Neuron (in vitro differentiated cells): ENCODE results near the gene CASP10.
"Not testable (repeated sequence)": the region's sequence is repeated elsewhere in the genome, so short reads cannot be mapped to it uniquely, and the experiment has no call there.

ENCODE experiments used
- H2AFZ ChIP-seq: one replicate; pipeline ENCODE4 v1.6.1; 2013; ENCODE audit warnings: low read depth, mild to moderate bottlenecking, inconsistent platforms, low read length, moderate library complexity
- H3K27me3 ChIP-seq: one replicate; pipeline ENCODE4 v1.6.1; 2013; ENCODE audit warnings: low read length; ENCODE audit not compliant: insufficient read depth
- H3K36me3 ChIP-seq: one replicate; pipeline ENCODE4 v1.6.1; 2013; ENCODE audit warnings: low read length; ENCODE audit not compliant: insufficient read depth
- H3K4me1 ChIP-seq: one replicate; pipeline ENCODE4 v1.6.1; 2013; ENCODE audit warnings: low read length; ENCODE audit not compliant: insufficient read depth
- H3K4me3 ChIP-seq: 2 replicates; pipeline ENCODE4 v1.5.1; 2013; ENCODE audit warnings: mild to moderate bottlenecking, low read length, moderate library complexity
- H3K9me3 ChIP-seq: one replicate; pipeline ENCODE4 v1.6.1; 2013; ENCODE audit warnings: low read length

The CASP10 gene

GRCh38 chr2:201168496-201168895, 14.4 kb upstream of the CASP10 start:
- H3K27me3 ChIP-seq, H3K4me1 ChIP-seq, H2AFZ ChIP-seq, H3K9me3 ChIP-seq, H3K36me3 ChIP-seq, H3K4me3 ChIP-seq: not testable (repeated sequence)

GRCh38 chr2:201171259-201171814, 11.6 kb upstream of the CASP10 start:
- Histone ChIP-seq H3K4me3 (no peak overlapping the region), H3K4me1 (no peaks in the 10 kb centered on the region), H3K27me3 (no peaks in the 10 kb centered on the region), H3K36me3 (no peaks in the 10 kb centered on the region), H2AFZ (no peak overlapping the region), H3K9me3 (peaks cover 4% of the 10 kb centered on the region)

- Histone ChIP-seq H3K4me1 (no peaks in the 10 kb centered on the region), H3K4me3 (no peak overlapping the region), H3K36me3 (no peaks in the 10 kb centered on the region), H3K27me3 (no peaks in the 10 kb centered on the region), H2AFZ (no peak overlapping the region), H3K9me3 (peaks cover 3% of the 10 kb centered on the region)
Observed at GRCh38 chr2:201172279-201172678, 10.7 kb upstream of the CASP10 start.

GRCh38 chr2:201174687-201175086, 8.3 kb upstream of the CASP10 start:
- Histone ChIP-seq H2AFZ (no peak overlapping the region), H3K9me3 (no peaks in the 10 kb centered on the region), H3K4me3 (no peak overlapping the region), H3K27me3 (no peaks in the 10 kb centered on the region), H3K36me3 (no peaks in the 10 kb centered on the region), H3K4me1 (no peaks in the 10 kb centered on the region)

GRCh38 chr2:201176081-201176481, 6.9 kb upstream of the CASP10 start:
- Histone ChIP-seq H2AFZ (no peak overlapping the region), H3K4me1 (no peaks in the 10 kb centered on the region), H3K9me3 (peaks cover 3% of the 10 kb centered on the region), H3K36me3 (no peaks in the 10 kb centered on the region), H3K4me3 (no peak overlapping the region), H3K27me3 (no peaks in the 10 kb centered on the region)

GRCh38 chr2:201180010-201180409, 2.9 kb upstream of the CASP10 start:
- no peak overlapping the region for H2AFZ ChIP-seq

GRCh38 chr2:201183365-201183727, 405 bp downstream of the CASP10 start:
- Histone ChIP-seq H3K36me3 (no peaks in the 10 kb centered on the region), H3K27me3 (peaks cover 3% of the 10 kb centered on the region), H3K4me3 (no peak overlapping the region), H3K9me3 (peaks cover 3% of the 10 kb centered on the region), H3K4me1 (no peaks in the 10 kb centered on the region), H2AFZ (no peak overlapping the region)

More at GRCh38 chr2:201180010-201180409, 2.9 kb upstream of the CASP10 start:
- H3K36me3 ChIP-seq, result no peaks in the 10 kb centered on the region
- no peak overlapping the region for H3K4me3 ChIP-seq
- H3K4me1 ChIP-seq, result no peaks in the 10 kb centered on the region
- no peaks in the 10 kb centered on the region for H3K27me3 ChIP-seq
- peaks cover 3% of the 10 kb centered on the region for H3K9me3 ChIP-seq

GRCh38 chr2:201183835-201184234, 894 bp downstream of the CASP10 start:
- H3K9me3 ChIP-seq, H2AFZ ChIP-seq, H3K27me3 ChIP-seq, H3K4me3 ChIP-seq, H3K4me1 ChIP-seq, H3K36me3 ChIP-seq: not testable (repeated sequence)

- H3K36me3 ChIP-seq, H3K9me3 ChIP-seq, H3K4me1 ChIP-seq, H3K27me3 ChIP-seq, H2AFZ ChIP-seq, H3K4me3 ChIP-seq: not testable (repeated sequence)
Observed at GRCh38 chr2:201184248-201184647, 1.3 kb downstream of the CASP10 start.

- peaks cover 3% of the 10 kb centered on the region for H3K27me3 ChIP-seq
- H3K4me3 ChIP-seq, result no peak overlapping the region
- H3K36me3 ChIP-seq, result no peaks in the 10 kb centered on the region
- H2AFZ ChIP-seq, result no peak overlapping the region
- no peaks in the 10 kb centered on the region for H3K9me3 ChIP-seq
- no peaks in the 10 kb centered on the region for H3K4me1 ChIP-seq
Observed at GRCh38 chr2:201185863-201186262, 2.9 kb downstream of the CASP10 start.

GRCh38 chr2:201186982-201187381, 4.0 kb downstream of the CASP10 start:
- Histone ChIP-seq H3K9me3 (no peaks in the 10 kb centered on the region), H3K4me1 (no peaks in the 10 kb centered on the region), H3K4me3 (no peak overlapping the region), H3K27me3 (peaks cover 3% of the 10 kb centered on the region), H2AFZ (no peak overlapping the region), H3K36me3 (no peaks in the 10 kb centered on the region)

GRCh38 chr2:201188449-201188848, 5.5 kb downstream of the CASP10 start:
- peaks cover 3% of the 10 kb centered on the region for H3K27me3 ChIP-seq
- H3K36me3 ChIP-seq, result no peaks in the 10 kb centered on the region
- no peaks in the 10 kb centered on the region for H3K9me3 ChIP-seq
- H3K4me1 ChIP-seq, result no peaks in the 10 kb centered on the region
- H2AFZ ChIP-seq, result no peak overlapping the region
- no peak overlapping the region for H3K4me3 ChIP-seq

- Histone ChIP-seq H3K9me3 (no peaks in the 10 kb centered on the region), H3K27me3 (peaks cover 3% of the 10 kb centered on the region), H3K36me3 (no peaks in the 10 kb centered on the region), H2AFZ (no peak overlapping the region), H3K4me1 (no peaks in the 10 kb centered on the region), H3K4me3 (no peak overlapping the region)
Observed at GRCh38 chr2:201191132-201191875, 8.4 kb downstream of the CASP10 start.

GRCh38 chr2:201194097-201194496, 11.2 kb downstream of the CASP10 start:
- no peaks in the 10 kb centered on the region for H3K36me3 ChIP-seq
- H3K9me3 ChIP-seq, result no peaks in the 10 kb centered on the region
- no peaks in the 10 kb centered on the region for H3K27me3 ChIP-seq
- H2AFZ ChIP-seq, result no peak overlapping the region
- H3K4me3 ChIP-seq, result no peak overlapping the region
- H3K4me1 ChIP-seq, result no peaks in the 10 kb centered on the region
